GM19099 (cell line): ENCODE results near the gene NOS1AP.

Experiments used
- POLR2A ChIP-seq: IDR thresholded peaks from 3 replicates; pipeline ENCODE4 v1.6.1; 2011; ENCODE audit warnings: low read depth; ENCODE audit not compliant: insufficient read length; ENCODE audit errors: extremely low read depth

Gene NOS1AP

DNA sequence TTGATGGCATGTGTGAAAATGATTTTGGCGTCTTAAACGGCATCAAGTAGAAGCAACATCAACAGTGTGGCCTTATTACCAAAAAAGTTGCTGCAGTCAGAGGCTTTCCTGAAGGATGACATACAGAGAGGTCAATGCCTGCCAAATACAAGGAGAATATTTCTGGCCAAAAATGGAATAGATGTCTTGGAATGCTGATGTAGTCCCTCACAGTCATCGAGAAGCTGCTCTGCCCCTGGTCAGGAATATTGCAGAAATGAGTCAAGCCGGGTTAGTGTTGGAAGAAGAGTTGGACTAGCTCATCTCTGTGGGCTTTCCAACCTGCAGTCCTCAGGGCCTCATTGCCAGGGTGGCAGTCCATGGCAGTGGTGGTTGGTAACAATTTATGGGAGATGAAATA is 42.1 kb downstream of the NOS1AP start:
- TF ChIP-seq POLR2A: no peak

DNA sequence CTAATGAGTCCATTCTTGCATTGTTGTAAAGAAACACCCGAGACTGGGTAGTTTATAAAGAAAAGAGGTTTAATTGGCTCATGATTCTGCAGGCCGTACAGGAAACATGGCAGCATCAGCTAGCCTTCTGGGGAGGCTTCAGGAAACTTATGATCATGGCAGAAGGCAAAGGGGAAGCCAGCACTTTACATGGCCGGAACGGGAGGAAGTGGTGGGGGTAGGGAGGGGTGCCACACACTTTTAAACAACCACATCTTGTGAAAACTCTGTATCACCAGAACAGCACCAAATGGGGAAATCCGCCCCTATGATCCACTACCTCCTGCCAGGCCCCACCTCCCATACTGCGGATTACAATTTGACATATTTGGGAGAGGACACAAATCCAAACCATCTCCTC is 43.9 kb downstream of the NOS1AP start:
- TF ChIP-seq POLR2A: no peak

DNA sequence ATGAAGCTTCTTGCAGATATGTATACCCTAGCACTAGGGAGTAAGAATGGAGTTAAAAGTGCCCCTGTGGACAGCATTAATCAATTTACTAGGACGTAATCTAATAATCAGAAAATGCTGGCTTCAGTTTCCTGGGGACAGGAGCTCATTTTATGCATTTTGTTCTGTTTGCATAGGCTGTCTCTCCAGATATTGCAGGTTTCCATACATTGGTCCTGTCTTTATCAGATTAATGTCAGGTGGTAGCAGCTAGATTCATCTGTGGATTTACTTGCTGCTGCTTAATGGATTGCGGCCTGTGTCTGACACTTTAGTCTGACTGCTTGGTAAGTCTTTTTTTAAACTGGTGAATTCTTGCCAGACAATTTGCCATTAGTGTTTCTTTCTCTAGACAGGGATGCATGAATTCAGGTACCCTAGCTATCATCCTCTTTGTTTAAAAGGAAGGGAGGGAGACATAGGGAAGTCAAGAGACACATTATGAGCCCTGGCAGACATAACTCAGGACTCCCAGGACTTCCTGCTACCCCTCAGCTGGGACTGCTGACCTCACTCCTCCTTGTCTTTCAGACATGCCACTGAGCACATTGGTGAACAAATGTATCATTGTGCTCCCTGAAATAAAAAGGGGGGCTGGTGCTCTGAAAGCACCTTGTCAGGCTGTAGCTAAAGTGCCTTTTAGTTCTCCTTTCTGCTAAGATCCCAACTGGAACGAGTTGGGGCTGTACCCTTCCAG is 47.7 kb downstream of the NOS1AP start:
- TF ChIP-seq POLR2A: no peak

DNA sequence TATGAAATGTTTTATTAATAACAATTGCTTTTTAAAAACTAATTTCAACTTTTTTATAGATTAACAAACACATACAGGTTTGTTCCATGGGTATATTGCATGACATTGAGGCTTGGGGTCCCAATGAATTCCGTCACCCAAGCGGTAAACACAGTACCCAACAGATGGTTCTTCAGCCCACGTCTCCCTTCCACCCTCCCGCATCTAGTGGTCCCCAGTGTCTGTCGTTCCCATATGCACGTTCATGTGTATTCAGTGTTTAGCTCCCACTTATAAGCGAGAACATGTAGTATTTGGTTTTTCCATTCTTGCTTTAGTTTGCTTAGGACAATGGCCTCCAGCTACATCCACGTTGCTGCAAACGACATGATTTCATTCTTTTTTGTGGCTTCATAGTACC is 48.6 kb downstream of the NOS1AP start:
- no peak for TF ChIP-seq POLR2A

DNA sequence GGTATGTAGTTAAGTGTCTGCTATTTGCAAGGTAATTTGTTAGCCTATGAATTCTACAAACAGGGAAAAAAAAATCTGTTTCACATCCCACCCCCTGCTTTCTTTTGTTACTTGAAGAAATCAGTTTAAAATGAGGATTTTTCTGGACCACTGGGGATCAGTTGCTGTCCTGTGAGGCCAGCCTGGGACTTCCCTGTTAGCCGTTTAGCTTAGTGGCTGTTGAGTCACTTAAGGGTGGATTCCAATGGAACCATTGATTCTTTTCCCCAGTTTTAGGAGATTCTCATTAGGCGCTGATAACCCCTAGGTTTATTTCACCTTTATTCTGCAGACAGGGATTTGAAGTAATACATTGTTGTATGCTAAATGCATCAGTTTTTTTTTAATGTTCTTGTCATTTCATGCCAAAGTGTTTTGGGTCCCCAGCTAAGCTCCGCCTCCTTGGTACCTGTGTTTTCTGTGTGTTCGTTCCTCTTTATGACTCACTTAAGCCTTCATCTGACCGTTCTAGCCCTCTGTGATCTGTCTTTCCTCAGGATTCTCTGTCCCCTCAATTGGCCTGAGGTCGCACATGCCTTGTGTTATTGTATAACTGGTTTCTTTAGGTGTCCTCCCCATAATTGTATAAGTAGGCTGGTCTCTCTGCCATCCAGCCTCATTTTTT is 59.3 kb downstream of the NOS1AP start:
- TF ChIP-seq POLR2A: no peak

DNA sequence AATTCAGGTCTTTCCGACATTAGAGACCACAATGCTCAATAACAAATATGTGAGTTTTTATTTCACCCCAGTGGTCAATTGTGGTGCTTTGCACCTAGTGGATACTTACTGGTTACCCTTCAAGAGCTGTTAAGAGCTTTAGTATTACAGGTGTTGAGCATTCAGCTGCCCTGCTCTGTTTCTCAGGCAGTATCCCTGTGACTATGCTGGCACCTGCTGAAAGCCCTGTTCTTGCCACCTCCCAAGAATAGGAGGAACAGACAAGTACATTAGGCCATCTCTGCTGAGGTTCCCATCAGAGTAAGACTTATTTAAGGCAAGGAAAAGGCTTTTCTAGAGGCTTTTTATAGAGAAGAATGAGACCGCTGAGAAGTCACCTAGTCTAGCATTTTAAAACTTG is 60.8 kb downstream of the NOS1AP start:
- TF ChIP-seq POLR2A: no peak

DNA sequence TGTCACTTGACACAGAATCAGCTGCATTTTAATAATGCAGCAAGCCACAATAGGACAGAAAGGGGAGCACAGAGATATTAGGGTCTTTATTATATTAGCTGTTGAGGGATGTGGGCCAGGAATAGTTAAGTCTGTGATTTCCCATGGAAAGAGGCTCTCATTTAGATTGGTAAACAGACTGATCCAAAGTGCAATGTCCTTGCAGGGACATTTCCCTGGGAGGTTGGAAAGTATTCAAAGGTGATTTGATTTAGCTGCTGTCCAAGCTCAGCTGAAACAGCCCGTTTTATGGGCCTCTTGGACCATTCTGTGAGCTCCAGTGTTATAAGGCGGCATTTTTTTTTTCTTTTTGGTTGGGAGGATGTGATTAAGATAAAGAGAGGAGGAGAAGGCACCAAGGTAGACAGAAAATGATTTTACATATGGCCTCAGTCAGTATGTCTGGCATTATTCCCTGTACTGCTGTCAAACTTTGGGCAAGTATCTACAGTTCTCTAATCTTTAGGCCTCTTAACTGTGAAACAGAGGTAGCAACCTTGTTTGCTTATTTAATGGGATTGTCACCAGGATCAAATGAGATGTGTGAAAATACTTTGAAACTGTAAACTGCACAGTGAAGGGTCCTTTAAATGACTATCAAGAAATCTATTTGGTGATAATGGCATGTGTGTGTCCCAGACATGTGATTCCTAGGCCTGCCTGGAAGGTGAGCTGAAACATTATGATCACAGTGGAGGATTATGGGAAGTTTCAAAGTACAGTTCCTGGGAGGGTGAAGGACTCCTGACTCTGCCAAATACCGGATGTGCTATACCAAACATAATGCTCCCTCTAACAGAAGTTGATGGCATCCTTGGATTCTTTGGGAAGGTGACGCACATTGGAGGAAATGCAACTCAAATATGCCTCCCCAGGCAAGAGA is 62.2 kb downstream of the NOS1AP start:
- TF ChIP-seq POLR2A: no peak

DNA sequence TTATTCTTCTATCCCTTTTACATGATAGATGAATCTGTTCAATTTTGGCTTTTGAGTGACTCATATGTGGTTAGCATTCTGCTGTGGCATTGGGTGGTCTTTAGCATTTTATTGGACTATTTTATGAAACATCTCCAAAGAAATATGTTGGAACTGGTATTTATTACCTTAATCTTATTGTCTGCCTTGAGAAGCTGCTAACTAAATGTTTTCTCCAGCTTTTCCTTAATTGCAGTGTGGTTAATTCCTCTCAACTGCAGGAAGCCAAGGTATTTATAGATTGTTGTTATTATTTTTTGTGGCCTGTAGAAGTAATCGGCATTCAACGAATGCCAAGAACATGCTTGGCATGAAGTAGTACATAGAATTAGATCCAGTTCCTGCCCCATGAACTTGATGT is 64.1 kb downstream of the NOS1AP start:
- TF ChIP-seq POLR2A: no peak

DNA sequence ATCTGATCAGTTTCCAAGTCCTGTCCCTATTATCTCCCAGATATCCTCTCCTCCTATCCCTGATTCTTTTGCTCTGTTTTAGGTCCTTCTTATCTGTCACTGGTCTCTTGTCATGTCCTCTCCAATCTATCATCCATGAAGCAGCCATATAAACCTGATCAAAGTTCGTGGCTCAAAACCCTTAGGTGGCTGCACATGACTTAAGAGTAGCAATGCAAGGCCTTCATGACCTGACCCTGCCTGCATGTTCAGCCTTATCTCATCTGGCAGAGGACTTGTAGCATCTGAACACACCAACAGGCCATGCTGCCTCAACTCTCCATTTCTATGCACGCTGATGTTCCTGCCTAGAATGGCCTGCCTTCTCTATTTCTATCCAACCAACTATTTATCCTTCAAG is 65.2 kb downstream of the NOS1AP start:
- no peak for TF ChIP-seq POLR2A

DNA sequence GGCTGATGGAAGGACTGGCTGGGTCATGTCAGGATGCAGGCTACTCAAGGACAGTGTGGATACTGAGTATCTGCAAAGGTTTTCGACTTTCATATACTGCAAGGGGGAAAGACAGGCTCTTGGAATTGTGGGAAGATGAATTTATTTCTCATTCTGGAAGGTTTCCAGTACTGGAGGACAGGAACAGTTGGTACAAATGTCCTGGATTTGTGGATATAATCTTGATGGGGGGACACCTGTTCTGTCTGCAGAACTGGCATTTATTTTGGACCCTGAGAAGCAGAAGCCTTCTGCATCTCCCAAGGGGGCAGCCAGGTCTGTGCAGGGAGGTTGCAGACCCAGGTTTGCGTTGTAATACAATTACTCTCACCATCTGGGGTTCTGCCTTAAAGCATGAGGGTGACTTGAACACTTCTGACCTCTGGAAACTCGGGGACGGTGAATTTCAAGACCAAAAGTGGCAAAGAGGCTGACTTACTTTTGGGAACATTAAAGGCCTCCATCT is 65.8 kb downstream of the NOS1AP start:
- TF ChIP-seq POLR2A: no peak

DNA sequence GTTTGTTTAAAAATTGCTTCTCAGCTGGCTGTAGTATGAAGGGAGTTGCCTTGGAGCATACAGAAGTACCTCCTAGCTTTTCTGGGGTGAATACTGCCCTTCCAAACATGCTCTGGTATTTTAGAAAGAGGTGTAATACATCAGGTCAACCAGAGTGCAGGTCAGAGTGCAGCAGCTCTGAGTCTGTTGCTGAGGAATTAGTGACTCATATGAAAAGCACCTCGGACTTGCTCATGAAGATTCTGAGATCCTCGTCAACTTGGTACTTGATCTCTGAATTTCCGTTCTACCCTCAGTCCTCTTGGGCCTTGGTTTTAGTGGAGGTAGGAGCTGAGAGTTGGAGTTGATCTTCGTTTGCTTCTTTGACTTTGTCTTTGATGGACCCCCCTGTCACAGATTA is 67.3 kb downstream of the NOS1AP start:
- TF ChIP-seq POLR2A: no peak

DNA sequence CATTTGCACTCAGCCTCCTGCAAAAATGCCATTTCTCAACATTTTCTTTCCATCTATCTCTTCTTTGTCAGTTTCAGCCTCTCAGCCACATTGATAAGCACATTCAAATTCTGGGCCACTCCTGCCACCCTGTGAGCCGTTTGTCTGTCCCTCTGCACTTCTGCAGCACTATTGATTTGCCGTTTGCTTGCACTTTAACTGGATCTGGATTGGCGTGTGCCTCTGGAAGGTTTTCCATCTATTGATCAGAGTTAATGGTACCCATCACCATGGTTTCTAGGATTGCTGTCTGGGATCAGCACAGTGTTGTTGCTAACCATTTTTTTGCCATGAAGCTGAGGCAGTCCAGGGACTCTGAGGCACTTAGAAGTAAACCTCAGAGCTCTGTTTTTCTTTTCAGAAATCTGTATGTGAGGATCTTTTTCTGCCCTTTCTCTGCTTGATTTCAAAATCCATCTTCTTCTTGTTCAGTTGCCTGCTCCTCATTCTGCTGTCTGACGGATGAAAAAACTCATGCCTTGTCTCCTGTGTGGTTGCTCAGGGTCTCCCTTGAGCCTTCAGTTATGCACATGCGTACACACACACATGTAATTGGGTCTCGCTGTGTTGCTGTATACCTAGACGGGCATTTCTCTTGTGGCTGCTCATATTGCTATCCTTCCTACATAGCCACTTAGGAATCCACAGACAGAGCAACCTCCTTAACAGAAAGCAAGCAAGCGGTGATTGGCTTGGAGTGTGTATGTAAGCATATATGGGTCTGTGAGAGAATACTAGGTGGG is 67.9 kb downstream of the NOS1AP start:
- TF ChIP-seq POLR2A: no peak

DNA sequence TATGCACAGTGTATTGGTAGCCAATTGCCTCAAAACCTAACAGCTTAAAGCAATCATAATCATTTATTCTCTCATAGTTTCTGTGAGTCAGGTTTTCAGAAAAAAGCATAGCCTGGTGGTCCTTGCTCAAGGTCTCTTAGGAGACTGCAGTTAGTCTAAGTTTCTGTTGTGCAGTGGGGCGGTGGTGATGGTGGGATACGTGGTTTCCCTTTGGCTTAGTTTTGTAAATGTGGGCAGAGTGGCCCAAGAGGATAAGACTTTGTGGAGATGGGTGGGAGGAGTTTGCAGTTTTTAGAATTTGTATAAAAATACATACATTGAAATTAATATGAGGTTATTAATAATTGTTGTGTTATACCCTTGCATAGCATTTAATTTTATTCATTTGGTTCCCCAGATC is 68.6 kb downstream of the NOS1AP start:
- no peak for TF ChIP-seq POLR2A

DNA sequence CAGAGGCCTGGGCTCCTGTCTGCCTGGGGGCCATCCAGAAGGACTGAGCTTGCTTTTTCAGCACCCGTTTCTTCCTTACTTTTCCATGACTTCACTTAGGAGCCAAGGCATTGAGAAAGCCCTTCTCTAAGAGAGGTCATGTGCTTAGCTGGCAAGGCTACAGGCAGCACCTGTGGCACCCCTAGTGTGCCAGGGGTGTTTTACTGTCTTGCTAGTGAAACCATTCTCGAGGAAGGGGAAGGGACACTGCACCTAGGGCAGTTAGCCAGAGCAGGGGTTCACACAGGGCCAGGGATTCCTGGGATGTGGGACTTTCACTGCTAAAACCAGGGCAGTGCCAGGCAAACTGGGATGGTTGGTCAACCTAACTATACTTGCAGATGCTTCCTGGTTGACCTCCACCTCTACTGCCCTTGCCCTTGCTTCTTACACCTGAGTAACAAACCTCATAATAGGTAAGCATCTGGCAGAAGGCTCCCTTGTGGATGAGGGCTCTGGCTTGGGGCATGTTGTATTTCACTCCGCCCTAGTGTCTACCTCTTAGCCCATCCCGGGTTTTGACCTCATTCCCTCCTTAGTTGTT is 69.2 kb downstream of the NOS1AP start:
- no peak for TF ChIP-seq POLR2A

DNA sequence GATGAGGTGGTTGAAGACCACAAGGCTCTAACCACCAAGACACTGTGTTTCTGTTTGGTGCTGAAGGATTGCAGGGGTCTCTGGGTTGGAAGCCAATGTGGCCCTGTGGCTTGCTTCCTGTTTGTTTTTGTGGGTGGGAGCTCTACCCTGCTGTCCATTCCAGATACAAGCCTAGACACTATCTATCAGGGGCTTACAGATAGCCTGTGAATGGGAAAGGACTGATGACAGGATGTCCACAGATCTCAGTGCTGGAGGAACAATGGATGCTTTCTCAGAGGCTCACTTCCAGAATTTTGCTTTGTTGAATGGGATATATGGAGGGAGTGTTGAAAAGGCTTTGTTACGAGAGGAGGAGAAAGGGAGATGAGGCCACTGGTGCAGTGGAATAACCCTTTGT is 69.7 kb downstream of the NOS1AP start:
- TF ChIP-seq POLR2A: no peak
